HK-2 (cell line): ENCODE data around the gene PRXL2A.

ENCODE experiments used
- DNase-seq: peaks from one replicate; pipeline ENCODE4 v3.0.0-alpha.2; 2018; ENCODE audit not compliant: unreplicated experiment

Gene PRXL2A

DNA sequence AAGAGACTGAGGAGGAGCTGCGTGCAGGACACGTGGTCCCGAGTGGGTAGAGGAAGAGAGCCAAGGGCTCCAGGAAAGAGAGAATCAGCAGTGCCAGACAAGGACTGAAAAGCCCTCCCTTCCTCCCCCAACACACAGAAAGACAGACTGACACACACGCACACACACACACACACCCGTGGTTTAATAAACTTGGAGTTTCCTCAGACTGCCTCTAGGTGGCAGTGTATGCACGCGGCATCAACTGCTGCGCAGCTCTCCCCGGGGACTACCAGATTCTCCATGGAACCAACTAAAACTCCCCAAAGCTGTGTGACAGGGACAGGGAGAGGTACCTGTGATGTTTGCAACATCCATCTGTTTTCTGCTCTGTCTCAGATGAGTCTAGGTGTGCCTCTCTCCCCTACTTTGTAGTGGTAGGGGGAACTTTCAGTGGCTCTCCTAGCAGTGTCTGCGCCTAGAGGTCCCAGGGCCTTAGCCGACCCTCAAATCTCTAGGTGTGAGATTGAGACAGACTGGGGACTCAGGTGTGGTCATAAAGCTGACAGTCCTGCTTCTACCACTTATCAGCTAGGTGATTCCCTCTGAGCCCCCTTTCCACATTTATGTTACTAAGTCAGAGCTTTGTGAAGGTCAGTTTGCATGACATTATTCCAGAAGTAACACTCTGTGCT, 36.4 kb downstream of the PRXL2A start:
- DNase-seq: peak; percentile 61

DNA sequence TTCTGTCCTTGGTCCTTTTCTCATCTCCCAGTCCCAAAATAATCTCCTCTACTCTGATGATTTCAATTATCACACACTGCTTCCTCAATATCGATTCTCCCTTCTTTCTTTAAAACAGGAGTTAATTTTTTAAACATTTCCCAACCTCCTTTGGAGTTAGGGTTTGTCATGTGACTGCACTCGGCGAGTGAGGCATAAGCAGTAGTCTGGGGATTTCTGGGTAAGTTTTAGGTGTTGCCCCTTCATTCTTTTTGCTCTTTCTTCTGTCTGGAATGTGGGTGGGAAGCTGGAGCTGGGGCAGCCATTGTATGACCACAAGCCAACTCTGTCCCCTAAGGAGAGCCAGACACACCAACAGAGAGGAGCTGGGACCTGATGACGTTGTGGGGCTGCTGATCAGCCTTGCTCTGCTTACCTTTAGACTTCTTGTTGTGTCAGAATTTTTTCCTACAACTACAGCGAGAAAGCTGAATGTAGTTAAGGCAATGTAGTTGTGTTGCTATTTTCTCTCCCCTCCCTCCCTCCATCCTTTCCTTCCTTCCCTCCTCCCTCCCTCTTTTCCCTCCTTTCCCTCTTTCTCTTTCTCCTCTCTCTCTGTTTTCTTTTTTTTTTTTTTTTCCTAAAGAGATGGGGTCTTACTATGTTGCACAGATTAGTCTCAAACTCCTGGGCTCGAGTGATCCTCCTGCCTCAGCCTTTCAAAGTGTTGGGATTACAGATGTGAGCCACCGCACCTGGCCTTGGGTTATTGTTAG, 39.3 kb downstream of the PRXL2A start:
- no peak for DNase-seq

DNA sequence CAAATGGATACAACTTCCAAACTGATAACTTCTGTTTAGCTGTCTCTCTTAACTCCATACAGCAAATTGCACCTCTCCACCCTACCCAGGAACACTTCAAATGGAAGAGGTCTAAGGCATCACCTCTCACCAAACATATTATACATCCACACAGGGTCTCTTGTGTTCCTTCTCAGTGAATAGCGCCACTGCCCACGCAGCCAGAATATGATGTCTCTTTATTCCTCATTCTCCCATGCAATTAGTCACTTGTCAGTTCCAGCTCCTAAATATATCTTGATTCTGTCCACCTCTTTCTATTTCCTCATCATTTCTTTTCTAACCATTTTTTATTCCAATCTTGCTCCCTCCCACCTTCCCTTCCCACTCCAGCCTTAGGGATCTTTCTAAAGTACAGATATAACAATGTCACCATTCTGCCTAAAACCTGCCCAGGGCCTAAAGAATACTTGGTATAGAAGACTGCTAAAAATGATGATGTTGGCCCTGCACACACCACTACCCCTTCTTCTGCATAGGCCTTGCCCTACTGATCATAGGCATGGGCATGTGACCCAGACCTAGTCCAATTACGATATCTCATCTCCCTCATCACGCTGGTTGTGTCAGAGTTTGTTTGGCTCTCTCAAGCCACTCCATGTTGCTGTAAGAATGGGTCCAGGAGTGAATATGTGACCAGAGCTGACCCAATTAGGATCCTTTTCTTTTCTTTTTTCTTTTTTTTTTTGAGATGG, 40.0 kb downstream of the PRXL2A start:
- no peak for DNase-seq

DNA sequence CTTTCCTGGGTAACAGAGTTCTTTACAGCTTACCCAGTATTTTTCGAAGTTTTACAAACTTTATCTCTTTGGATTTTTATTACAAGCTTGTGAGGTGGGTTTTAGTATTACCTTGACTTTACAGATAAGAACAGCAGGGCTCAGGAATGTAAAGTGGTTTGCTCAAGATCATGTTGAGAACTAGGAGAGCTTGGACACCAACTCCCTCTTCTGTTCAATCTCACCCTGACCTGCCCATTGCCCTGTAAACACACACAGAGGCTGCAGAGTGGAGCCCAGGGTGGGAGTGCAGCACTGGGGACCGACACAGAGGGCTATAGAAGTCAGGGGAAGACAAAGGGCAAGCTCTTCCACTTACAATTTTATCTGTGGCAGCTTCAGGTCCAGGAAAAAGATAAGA, 41.2 kb downstream of the PRXL2A start:
- no peak for DNase-seq

DNA sequence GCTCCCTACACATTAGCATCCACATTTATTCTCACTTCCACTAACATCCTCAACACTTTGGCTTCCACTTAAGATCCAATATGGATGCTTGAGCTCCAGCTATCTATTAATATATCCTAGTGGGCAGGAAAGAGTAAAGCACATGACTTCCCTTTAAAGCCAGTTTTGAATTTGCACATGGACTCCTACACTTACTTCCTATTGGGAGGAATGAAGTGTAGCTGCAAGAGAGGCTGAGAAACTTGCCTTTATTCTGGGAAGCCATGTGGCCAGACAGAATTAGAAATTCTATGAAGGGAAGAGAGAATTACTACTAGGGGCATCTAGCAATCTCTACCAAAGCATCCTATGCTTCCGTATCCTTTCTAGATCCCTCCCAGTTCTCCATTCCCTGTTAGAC, 42.8 kb downstream of the PRXL2A start:
- no peak for DNase-seq

DNA sequence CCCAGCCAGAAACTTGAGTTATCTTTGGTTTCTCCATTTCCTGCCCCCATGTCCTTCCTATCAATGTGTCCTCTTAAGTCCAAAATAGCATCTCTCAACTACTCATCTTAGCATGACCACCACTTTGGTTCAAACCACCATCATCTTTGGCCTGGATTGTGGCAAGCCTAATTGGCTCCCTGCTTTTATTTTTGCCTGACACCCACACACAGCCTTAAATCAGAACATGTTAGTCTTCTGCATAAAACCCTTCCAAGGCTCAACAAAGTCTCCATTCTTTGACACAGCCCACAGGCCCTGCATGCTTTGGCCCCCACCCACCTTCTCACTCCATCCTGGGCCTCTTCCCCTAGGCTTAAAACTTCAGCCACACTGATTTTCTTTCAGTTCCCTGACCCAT, 43.7 kb downstream of the PRXL2A start:
- DNase-seq: no peak

DNA sequence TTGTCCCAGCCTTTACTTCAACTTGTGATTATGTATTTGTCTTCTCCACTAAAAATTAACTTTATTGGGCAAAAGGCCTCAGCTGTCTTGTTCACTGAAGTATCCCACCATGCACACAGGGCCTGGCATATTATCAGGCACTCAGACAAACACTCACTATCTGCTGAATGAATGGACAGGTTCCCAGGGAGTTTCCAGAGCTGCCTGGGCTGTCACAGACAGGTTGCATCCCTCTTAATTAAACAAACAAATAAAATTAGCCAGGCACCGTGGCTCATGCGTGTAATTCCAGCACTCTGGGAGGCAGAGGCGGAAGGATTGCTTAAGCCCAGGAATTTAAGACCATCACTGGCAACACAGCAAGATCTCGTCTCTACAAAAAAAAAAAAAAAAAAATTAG, 44.3 kb downstream of the PRXL2A start:
- no peak for DNase-seq

DNA sequence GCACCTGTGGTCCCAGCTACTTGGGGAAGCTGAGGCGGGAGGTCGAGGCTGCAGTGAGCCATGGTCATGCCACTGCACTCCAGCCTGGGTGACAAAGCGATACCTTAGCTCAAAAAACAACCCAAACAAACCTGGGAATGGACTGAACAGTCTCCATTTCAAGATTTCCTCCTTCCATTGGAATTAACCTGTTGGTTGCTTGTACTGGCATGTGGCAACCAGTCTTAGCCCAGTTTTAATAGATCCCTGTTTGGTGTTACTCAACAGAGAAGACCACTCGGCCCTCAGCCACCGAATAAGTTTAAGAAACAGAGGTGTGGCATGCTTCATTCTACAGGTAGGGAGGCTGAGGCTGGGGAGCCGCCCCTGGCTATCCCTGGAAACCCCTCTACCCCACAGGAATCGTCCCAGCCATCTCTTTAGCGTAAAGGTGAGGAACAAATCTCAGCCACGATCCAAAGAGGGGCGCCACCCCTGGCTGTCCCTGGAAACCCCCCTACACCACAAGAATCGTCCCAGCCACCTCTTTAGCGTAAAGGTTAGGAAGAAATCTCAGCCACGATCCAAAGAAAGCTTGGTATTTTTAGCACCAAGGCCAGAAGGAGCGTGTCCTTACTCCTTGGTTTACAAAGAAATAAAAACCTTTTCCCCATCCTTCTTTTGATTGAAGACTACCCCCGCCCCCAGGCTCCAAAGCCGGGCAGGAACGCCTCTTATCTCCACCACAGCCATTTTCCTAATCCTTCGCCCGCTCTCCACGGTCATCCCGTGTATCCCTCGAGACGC, 44.9 kb downstream of the PRXL2A start:
- DNase-seq: no peak

DNA sequence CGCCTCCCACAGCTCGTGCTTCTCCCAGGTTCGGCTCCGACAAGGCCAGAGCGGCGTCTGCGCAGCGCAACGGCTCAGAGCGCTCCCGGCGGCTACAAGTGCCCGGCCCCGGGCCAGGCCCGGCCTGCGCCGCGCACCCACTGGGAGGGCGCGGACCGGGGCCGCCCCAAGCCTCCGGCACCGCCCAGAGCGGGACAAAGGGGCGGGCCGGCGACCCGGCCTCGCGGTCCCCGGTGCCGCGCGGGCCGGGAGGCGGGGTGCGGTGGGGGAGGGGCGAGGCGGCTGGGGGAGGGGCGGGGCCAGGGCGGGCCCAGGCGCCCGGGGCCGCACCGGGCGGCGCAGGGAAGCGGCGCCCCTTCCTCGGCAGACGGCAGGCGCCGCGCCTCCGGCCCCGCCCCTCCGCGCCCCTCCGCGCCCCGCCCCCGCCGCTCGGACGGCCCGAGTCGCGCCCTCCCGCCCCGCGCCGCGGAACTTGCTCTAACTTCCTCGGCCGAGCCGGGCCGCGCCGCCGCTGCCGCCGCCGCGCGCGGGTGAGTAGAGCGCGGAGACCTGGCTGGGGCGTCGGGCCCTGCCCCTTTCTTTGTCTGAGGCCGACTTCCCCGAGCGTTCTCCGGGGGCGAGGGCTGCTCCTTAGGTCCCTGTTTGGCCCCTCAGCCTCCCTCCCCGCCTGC, 45.6 kb downstream of the PRXL2A start, which contains the start of gene TSPAN14:
Gene TSPAN14, plus strand, starts transcription at position 469 of the 671 bp plus-strand sequence. CDS start 34,924 bp downstream, outside the sequence.
- DNase-seq: peak; percentile 86

DNA sequence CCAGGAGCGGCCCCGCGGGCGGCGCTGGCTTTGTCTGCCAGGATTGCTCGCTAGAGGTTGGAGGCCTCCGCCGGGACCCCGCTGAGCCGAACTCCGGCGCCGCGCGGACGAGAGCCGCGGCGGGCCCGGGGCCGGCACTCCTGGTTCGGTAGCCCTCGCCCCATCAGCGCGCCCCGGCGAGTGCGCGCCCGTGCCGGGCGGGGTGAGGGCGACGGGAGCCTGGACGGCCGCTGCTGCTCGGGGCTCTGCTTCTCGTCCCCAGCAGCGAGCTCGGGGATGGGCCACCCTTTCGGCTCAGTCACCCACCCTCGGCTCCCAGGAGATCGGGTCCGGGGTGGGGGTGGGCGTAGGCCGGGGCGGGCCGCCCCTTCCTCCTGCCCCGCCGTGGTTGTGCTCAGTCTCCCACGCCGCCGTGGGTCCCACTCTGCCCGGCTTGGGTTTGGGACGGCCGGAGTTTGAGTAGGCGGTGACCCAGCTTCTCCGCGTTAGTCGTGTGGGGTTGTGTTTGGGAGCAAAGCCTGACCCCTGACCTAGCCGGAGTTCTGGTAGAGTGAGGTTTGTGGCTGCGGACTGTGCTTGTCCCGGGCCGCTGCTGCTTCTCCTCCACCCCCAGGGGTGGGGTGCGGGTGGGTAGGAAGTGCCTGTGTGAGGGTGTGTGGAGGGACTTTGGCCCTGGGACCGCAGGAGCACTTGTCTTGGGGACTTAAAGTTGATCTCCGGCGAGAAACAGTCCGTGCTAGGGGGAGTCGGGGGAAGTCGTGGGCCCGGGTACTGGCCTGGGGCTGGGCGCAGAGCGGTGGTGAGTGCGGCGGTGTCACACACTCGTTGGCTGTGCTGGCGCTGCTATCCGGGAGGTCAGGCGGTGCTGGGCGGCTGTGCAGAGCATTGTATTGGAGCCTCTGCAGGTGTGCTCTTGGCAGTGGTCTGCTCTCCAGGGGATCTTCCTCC, 46.4 kb downstream of the PRXL2A start:
- DNase-seq: peak; percentile 60

DNA sequence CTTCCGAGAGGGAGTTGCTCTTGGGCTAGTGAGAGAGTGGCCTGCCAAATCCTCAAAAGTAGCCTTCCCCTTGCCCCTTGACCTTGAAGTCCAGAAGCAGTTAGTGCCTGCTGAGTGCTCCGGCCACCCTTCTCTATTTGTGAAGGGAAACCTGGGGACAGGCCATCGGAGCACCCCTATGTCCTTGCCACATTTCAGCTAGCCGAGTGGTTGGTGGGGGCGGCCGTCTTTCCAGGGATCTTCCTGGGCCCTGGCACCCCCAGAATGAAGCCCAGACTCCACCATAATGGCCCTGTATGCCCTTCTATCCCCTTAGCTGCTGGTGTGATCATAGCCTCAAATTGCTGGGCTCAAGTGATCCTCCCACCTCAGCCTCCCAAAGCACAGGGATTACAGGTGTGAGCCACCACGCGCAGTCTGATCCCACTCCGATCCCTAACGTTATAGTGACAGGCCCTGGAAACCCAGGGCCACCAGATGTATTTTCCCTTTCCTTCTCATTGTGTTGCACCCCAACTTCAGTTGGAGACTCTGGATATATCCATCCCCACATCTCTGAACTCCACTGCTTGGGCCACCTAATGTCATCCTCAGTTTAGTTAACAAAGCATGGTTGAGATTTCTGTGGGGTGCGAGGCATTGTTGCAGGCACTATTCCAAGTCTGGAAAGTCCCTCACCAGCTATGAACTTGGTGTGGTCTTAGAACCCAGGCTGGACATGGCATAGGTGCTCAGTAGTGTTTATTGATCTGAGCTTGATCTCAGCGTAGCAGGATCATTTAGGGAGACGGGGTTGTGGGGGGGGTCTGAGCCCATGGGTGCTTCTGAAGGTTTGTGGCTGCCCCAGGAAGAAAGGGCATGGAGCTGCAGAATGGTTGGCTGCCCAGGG, 47.4 kb downstream of the PRXL2A start:
- no peak for DNase-seq

DNA sequence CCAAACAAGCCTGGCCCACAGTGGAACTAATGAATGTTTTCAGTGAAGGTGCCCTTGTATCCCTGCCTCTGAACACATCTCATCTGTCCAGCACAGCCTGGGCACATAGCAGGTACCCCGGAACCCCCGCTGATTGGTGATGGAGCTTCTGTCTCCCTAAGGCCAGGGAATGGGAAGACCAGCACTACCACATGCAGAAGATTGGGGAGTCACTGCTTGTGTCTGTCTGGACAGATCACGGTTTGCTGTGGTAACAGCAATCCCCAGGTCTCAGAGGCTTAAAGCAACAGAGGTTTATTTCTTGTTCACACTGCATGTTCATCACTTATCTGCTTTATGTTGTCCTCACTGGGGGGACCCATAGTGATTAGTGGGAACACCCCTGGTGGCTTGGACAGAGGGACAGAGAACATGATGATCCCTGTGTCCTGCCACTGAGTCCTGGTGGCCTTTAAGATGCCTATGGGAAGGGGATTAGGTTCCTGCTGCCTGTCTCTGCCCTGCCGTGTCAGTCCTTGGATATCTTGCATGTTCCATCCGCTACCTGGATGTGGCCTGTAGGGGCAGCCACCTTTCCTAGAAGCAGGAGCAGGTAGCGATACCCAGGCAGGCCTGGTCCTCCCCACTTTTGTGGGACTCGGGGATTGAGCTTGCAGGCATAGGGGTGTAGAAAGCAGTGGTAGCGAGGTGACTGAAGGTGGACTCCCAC, 49.4 kb downstream of the PRXL2A start:
- no peak for DNase-seq

DNA sequence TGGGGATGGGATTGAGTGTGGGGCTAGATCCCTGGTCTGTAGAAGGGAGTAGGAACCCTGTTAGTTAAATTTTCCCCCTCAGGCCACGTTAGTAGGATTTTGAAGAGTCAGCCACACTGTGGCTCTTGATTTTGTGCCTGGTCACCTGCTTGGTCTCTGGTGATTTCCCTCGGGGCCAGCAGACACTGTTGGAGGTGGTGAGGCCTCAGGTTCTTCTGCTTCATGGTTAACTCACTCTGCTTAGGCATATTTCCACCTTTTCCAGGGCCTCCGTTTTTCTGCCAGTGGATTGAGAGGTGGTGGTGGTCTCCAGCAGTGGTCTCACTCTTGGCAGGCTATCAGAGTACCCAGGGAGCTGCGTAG, 49.9 kb downstream of the PRXL2A start:
- DNase-seq: no peak

DNA sequence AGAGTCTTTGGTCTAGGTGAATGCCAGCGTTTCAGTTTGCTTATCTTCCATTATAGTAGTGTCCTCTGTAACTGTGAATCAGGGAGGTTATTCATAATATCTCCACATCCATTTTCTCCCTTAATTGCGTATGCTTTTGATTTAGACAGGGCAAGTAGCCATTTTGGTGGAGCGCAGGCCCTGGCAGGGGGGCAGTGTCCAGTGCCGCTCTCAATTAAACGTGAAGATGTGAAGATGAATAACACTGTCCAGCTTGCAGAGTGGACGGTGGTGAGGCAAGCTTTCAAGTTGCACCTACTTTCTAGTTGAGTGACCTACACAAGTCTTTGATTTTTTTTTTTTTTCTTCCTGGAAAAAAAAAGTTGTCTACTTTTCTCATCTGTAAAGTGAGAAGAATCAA, 50.3 kb downstream of the PRXL2A start:
- DNase-seq: no peak

DNA sequence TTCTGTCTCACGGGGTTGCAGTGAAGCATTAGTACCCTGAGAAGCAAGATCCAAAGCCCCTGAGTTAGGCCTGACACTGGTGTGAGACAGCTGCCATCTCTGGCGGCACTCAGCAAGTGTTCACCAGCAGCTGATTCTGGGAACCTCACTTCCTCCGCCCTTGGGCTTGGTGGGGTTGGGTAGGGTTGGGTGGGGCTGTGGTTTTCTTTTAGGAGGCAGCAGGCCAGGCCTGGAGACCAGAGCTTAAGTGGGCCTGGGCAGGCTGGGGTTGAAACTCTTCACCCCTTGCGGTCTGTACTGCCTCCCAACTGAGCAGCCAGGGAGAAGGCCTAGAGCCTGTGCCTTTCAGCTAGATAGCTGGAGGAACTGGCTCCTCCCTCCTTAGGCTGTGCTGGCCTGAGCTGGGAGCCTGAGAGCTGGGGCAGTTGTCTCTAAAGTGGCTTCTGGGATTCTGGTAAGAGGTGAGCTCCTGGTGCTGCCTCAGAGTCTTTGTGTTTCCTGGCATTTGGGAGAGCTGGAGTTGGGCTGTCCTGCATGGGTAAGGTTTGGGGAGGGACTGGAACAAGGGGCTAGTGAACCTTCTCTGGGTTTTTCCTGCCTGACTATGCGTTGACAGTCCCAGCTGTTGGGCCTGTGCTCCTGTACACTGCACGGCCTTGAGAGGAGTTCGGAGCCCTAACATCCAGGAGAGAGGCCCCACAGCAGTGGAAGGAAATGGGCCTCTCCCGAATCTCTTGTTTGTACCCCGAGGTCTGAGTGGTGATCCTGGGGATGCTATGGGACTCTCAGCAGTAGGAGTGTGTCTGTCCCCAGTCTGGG, 50.9 kb downstream of the PRXL2A start:
- DNase-seq: no peak

DNA sequence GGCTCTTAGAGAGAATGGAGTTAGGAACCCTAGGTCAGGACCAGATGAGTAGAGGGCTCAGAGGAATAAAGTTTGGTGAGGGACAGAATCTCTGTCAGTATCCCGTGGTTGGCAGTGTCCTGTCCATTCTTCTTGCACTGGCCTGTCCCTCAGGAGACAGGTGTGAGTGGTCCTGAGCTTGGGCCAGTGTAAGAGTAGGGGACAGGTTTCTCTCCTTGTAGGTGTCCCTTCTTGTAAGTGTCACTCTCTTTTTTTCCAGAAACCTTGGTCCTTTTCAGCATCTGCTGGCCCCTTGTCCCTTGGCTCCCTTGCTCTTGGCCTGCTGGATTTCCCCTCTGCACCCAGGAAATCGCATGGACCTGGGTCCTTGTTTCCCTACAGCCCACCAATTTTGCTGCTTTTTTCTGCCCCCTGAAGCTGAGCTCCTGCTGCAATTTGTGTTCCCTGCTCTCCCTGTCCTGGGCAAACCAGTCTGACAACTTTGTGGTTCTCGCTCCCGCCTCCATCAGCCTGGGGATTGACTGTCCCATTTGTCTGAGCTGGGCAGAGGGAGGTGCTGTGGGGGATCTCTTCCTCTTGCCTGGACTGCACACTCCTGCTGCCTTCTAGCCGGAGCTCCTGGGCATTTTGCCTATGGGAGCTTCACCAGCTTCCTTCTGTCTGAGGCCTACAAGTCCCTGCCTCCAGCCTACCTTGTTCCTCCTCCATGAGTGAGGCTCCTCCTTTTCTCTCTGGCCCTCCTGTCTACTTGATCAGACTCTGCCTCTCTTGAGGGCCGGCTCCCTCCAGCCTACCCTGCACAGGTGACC, 52.3 kb downstream of the PRXL2A start:
- DNase-seq: no peak
